GM12865 (cell line): Measurements from ENCODE around the gene PACS2.

Experiments
- DNase-seq: peaks from one replicate; pipeline ENCODE4 v3.0.0; 2010; ENCODE audit warnings: low read depth
- H3K4me3 ChIP-seq: 2 replicates; pipeline ENCODE4 v1.5.1; 2011; ENCODE audit warnings: mild to moderate bottlenecking, low read depth, low read length, control low read depth
- TF ChIP-seq, protein P1 (sequence below): IDR thresholded peaks from 2 replicates; pipeline ENCODE4 v1.5.1; 2011; ENCODE audit warnings: low read length, control low read depth, low read depth, inconsistent platforms; ENCODE audit not compliant: insufficient read depth; ENCODE audit errors: missing control alignments

PACS2 gene

DNA sequence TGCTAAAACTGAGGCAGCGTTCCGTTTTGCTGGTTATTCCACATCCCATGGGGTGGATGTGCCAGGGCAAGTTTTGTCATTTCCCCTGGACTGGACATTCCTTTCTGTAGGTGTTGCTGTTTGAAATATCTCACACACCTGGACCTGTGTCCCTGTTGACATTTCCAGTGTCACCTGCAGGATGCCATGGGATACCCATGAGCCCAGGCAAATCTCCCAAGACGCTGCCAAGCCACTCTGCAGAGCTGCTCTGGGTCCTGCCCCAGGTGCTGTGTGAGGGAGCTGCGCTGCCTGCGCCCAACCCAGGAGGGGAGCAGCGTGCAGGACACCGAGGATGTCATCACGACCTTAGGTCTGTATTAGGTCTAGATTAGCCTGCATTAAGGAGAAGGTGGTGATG lies 5.2 kb upstream of the PACS2 start:
- no peak overlapping the region for H3K4me3 ChIP-seq
- no peak for DNase-seq
- TF ChIP-seq, protein P1, sequence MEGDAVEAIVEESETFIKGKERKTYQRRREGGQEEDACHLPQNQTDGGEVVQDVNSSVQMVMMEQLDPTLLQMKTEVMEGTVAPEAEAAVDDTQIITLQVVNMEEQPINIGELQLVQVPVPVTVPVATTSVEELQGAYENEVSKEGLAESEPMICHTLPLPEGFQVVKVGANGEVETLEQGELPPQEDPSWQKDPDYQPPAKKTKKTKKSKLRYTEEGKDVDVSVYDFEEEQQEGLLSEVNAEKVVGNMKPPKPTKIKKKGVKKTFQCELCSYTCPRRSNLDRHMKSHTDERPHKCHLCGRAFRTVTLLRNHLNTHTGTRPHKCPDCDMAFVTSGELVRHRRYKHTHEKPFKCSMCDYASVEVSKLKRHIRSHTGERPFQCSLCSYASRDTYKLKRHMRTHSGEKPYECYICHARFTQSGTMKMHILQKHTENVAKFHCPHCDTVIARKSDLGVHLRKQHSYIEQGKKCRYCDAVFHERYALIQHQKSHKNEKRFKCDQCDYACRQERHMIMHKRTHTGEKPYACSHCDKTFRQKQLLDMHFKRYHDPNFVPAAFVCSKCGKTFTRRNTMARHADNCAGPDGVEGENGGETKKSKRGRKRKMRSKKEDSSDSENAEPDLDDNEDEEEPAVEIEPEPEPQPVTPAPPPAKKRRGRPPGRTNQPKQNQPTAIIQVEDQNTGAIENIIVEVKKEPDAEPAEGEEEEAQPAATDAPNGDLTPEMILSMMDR: no peak

DNA sequence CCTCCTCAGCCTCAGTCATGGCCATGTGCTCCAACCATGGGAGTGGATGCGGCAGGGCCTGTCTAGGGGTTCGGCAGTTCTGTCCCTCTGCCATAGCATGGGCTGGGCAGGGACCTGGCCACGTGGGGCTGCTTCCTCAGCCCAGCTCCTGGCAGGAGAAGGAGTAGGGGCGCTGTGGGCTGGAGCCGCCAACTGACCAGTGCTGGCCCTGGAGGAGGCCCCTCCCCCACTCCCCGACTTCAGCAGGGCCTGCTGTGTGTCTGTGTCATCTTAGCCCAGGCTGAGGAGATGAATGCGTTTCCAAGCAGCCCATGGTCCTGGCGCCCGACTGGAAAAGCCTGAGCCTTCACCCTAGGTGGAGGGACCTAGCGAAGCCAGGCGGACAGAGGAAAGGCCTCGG lies 2.7 kb upstream of the PACS2 start:
- no peak overlapping the region for H3K4me3 ChIP-seq
- TF ChIP-seq, protein P1: no peak
- no peak for DNase-seq

- TF ChIP-seq, protein P1: no peak
- H3K4me3 ChIP-seq: no peak overlapping the region
- no peak for DNase-seq
Measured at GRCh38 chr14:105312973-105313372, 1.6 kb upstream of the PACS2 start.

- peak; percentile 36 for DNase-seq
- peak overlapping the region; percentile 59 for H3K4me3 ChIP-seq
- TF ChIP-seq, protein P1: no peak
Measured at GRCh38 chr14:105313381-105314286, 914 bp upstream of the PACS2 start.

GRCh38 chr14:105315211-105315721 lies 718 bp downstream of the PACS2 start:
- H3K4me3 ChIP-seq: peak overlapping the region; percentile 60
- peak; percentile 34 for DNase-seq
- TF ChIP-seq, protein P1: no peak

- H3K4me3 ChIP-seq: peak overlapping the region; percentile 60; the same call in 1 of the 2 replicates
- DNase-seq: no peak
- TF ChIP-seq, protein P1: no peak
Measured at GRCh38 chr14:105315941-105316576, 1.5 kb downstream of the PACS2 start.
